Measurements from ENCODE around the gene PAX5.

The PAX5 gene

GRCh38 chr9:36897478-36897877 lies 136.6 kb downstream of the PAX5 start:
- no peak for DNase-seq

- DNase-seq = no peak
Measured at GRCh38 chr9:36897019-36897418, 137.0 kb downstream of the PAX5 start.

- DNase-seq = no peak
Measured at GRCh38 chr9:36896296-36896695, 137.8 kb downstream of the PAX5 start.

- no peak for DNase-seq
Measured at GRCh38 chr9:36895744-36896260, 138.3 kb downstream of the PAX5 start.

- DNase-seq = no peak
Measured at GRCh38 chr9:36894695-36895310, 139.3 kb downstream of the PAX5 start.

- DNase-seq = no peak
Measured at GRCh38 chr9:36893911-36894310, 140.2 kb downstream of the PAX5 start.

GRCh38 chr9:36893184-36893583 lies 140.9 kb downstream of the PAX5 start:
- DNase-seq = no peak

GRCh38 chr9:36892279-36892678 lies 141.8 kb downstream of the PAX5 start:
- DNase-seq = no peak

- DNase-seq = no peak
Measured at GRCh38 chr9:36891341-36891811, 142.7 kb downstream of the PAX5 start.

- DNase-seq = no peak
Measured at GRCh38 chr9:36889844-36890243, 144.2 kb downstream of the PAX5 start.

GRCh38 chr9:36888551-36888950 lies 145.5 kb downstream of the PAX5 start:
- no peak for DNase-seq

- no peak for DNase-seq
Measured at GRCh38 chr9:36884721-36885120, 149.3 kb downstream of the PAX5 start.

- DNase-seq = no peak
Measured at GRCh38 chr9:36882594-36882993, 151.5 kb downstream of the PAX5 start.

GRCh38 chr9:36881743-36882441 lies 152.2 kb downstream of the PAX5 start:
- DNase-seq = no peak

- DNase-seq = no peak
Measured at GRCh38 chr9:36881316-36881715, 152.8 kb downstream of the PAX5 start.

GRCh38 chr9:36880075-36880474 lies 154.0 kb downstream of the PAX5 start:
- no peak for DNase-seq

GRCh38 chr9:36878986-36879982 lies 154.8 kb downstream of the PAX5 start:
- no peak for DNase-seq

GRCh38 chr9:36877239-36877638 lies 156.8 kb downstream of the PAX5 start:
- DNase-seq = no peak

- DNase-seq = no peak
Measured at GRCh38 chr9:36876056-36876455, 158.0 kb downstream of the PAX5 start.

GRCh38 chr9:36874921-36875320 lies 159.1 kb downstream of the PAX5 start:
- no peak for DNase-seq

- no peak for DNase-seq
Measured at GRCh38 chr9:36874261-36874660, 159.8 kb downstream of the PAX5 start.

- DNase-seq = peak; percentile 65
Measured at GRCh38 chr9:36873247-36873875, 160.7 kb downstream of the PAX5 start.

GRCh38 chr9:36872641-36873040 lies 161.4 kb downstream of the PAX5 start:
- no peak for DNase-seq
